Adrenal gland (tissue), 5 donors: ENCODE results near the gene SNX8.

Experiments used
- POLR2A ChIP-seq, 2 donors: fragments of 450-650 bp; IDR thresholded peaks; one replicate each; pipeline ENCODE4 v1.6.1; 2017; ENCODE audit warnings: antibody characterized with exemption in 2 of 2, mild to moderate bottlenecking in 2 of 2, moderate library complexity in 1 of 2
- TF ChIP-seq, protein P1 (sequence below), 6 experiments: fragments of 450-650 bp in 4 of 6; fragments of 200-600 bp in 2 of 6; sonication (generic) in 1 of 6; IDR thresholded peaks; 1 replicate in 5 of 6; 2 replicates in 1 of 6; pipeline versions ENCODE4 v1.5.1 to v1.8.0; 2016 to 2021; ENCODE audit warnings: antibody characterized with exemption in 6 of 6, mild to moderate bottlenecking in 2 of 6, moderate library complexity in 1 of 6
- donor health status: DM: no; HTN: no; CAD: no.

DNA sequence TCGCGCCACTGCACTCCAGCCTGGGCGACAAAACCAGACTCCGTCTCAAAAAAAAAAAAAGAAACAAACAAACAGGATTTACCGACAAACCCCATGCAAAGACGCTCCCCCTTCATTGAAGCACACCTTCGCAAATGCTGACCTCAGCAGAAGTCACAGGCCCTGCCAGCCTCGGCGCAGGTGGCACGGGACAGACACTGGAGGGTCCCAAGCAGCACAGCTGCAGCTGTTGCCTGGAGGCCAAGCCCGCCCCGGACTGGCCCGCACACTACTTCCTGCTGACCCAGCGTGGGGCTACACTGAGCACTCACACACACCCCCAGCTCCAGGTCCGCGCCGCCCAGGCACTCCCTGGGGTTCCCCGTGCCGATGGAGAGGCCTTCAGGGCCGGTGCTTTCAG, 31.2 kb downstream of the SNX8 start:
- TF ChIP-seq, protein P1, sequence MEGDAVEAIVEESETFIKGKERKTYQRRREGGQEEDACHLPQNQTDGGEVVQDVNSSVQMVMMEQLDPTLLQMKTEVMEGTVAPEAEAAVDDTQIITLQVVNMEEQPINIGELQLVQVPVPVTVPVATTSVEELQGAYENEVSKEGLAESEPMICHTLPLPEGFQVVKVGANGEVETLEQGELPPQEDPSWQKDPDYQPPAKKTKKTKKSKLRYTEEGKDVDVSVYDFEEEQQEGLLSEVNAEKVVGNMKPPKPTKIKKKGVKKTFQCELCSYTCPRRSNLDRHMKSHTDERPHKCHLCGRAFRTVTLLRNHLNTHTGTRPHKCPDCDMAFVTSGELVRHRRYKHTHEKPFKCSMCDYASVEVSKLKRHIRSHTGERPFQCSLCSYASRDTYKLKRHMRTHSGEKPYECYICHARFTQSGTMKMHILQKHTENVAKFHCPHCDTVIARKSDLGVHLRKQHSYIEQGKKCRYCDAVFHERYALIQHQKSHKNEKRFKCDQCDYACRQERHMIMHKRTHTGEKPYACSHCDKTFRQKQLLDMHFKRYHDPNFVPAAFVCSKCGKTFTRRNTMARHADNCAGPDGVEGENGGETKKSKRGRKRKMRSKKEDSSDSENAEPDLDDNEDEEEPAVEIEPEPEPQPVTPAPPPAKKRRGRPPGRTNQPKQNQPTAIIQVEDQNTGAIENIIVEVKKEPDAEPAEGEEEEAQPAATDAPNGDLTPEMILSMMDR (IDR thresholded peaks at IDR 0.05), result no peak
- TF ChIP-seq POLR2A (IDR thresholded peaks at IDR 0.05), result no peak
